ENCODE results near the gene NUP160.
A peak's percentile ranks its signal among the peaks of the same experiment; 100 is the strongest.
"Not testable (repeated sequence)": the region's sequence is repeated elsewhere in the genome, so short reads cannot be mapped to it uniquely, and the experiment has no call there.

Gene NUP160, protein sequence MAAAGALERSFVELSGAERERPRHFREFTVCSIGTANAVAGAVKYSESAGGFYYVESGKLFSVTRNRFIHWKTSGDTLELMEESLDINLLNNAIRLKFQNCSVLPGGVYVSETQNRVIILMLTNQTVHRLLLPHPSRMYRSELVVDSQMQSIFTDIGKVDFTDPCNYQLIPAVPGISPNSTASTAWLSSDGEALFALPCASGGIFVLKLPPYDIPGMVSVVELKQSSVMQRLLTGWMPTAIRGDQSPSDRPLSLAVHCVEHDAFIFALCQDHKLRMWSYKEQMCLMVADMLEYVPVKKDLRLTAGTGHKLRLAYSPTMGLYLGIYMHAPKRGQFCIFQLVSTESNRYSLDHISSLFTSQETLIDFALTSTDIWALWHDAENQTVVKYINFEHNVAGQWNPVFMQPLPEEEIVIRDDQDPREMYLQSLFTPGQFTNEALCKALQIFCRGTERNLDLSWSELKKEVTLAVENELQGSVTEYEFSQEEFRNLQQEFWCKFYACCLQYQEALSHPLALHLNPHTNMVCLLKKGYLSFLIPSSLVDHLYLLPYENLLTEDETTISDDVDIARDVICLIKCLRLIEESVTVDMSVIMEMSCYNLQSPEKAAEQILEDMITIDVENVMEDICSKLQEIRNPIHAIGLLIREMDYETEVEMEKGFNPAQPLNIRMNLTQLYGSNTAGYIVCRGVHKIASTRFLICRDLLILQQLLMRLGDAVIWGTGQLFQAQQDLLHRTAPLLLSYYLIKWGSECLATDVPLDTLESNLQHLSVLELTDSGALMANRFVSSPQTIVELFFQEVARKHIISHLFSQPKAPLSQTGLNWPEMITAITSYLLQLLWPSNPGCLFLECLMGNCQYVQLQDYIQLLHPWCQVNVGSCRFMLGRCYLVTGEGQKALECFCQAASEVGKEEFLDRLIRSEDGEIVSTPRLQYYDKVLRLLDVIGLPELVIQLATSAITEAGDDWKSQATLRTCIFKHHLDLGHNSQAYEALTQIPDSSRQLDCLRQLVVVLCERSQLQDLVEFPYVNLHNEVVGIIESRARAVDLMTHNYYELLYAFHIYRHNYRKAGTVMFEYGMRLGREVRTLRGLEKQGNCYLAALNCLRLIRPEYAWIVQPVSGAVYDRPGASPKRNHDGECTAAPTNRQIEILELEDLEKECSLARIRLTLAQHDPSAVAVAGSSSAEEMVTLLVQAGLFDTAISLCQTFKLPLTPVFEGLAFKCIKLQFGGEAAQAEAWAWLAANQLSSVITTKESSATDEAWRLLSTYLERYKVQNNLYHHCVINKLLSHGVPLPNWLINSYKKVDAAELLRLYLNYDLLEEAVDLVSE (N-terminal part only)

GRCh38 chr11:47847892-47848699 lies at the start of gene NUP160:
TSS of gene NUP160 (minus strand) at chr11:47848350. CDS start at chr11:47848318, 32 bp downstream.
- DNase-seq = peak; percentile 57 to 81

DNA sequence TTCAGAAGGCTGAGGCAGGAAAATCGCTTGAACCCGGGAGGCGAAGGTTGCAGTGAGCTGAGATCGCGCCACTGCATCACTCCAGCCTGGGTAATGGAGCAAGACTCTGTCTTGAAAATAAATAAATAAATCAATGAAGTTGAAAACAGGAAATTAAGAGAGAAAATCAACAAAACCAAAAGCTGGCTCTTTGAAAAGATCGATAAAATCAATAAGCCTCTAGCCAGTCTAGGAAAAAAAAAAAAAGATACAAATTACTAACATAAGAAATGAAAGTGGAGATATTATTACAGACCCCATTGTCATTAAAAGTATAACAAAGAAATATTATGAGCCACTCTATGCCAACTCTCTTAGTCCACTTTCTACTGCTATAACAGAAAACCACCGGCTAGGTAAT lies 48.0 kb upstream of the NUP160 start:
- DNase-seq = no peak

DNA sequence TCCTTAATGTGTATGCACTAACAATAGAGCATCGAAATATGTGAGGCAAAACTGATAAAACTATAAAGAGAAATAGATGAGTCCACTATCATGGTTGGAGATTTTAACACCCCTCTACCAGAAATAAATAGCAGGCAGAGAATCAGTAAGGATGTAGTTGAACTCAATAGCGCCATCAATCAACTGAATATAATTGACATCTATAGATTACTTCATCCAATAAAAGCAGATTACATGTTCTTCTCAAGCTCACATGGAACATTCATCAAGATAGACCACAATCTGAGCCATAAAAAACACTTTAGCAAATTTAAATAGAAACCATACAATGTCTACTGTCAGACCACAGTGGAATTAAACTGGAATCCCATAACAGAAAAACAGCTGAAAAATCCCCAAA lies 46.9 kb upstream of the NUP160 start:
- no peak for DNase-seq

GRCh38 chr11:47892546-47893276 lies 44.6 kb upstream of the NUP160 start:
- not testable (repeated sequence) for DNase-seq

- DNase-seq = no peak
These were observed 43.7 kb upstream of the NUP160 start for GRCh38 chr11:47891886-47892285.

- DNase-seq = no peak
These were observed 41.7 kb upstream of the NUP160 start for GRCh38 chr11:47889714-47890441.

DNA sequence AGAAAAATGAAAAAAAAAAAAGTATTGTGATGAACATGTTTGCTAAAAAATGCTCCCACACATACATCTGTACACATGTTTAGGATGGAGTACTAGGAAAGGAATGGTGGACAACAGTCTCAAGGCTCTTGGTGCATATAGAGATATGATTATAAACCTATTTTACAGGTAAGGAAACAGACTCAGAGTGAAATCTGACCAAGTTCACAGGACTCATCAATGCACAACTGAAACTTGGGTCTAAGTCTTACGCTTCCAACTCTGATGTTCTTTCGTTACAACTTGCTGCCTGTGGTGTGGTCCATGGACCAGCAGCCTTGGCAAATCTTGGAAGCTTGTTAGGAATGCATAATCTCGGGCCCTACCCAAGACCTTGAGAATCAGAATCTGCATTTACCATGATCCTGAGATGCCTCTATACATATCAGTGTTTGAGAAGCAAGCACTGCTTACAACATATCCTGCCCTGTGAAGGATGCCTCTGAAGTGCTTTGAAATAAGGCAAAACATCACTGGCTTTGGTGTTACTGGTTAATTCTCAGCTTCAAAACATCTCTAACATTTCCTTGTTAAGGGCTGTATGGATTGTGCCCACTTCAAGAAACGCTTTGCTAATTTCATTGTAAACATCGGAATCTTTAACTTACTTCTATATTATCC lies 39.9 kb upstream of the NUP160 start:
- DNase-seq = no peak

GRCh38 chr11:47886096-47886495 lies 37.9 kb upstream of the NUP160 start:
- no peak for DNase-seq

DNA sequence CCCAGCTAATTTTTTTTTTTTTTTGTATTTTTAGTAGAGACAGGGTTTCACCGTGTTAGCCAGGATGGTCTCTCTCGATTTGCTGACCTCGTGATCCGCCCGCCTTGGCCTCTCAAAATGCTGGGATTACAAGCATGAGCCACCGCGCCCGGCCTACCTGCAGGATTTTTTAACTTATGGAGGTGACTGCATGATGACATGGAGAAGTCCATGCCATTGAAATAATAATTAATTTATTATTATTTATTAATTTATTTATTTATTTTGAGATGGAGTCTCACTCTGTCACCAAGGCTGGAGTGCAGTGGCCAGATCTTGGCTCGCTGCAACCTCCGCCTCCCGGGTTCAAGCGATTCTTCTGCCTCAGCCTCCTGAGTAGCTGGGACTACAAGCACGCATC lies 34.3 kb upstream of the NUP160 start:
- DNase-seq = not testable (repeated sequence)

DNA sequence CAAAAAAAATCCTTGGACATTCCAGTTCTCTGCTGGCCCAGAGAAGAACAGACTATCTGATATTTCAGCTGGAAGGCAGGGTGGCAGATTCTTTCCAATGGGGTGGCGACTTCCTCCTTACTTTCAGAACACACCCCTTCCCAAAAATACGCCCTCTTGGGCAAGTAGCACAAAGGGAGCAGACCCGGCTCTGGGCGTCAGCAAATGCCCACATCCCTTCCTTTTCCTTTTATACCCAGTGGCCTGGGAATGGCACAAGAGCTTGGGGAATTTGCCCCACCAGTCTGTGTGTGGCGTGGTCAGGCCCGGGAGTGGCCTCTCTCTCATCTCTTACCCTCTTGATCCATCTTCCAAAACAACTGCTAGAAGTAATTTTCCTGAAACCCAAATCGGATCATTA lies 33.0 kb upstream of the NUP160 start:
- no peak for DNase-seq

GRCh38 chr11:47879259-47880158 lies 31.4 kb upstream of the NUP160 start:
- no peak for DNase-seq

GRCh38 chr11:47875858-47876257 lies 27.7 kb upstream of the NUP160 start:
- DNase-seq = not testable (repeated sequence)

DNA sequence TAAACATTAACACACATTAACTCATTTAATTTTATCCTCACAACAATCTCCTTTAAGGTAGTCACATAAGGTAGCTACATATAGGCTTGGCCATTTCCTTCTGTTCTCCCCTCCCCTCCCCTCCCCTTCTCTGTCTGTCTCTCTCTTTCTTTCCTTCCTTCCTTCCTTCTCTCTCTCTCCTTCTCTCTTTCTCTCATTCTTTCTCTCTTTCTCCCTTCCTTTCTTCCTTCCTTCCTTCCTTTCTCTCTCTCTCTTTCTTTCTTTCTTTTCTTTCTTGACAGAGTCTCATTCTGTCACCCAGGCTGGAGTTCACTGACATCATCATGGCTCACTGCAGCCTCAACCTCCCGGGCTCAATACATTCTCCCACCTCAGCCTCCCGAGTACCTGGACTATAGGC lies 22.3 kb upstream of the NUP160 start:
- no peak for DNase-seq

GRCh38 chr11:47869544-47870393 lies 21.6 kb upstream of the NUP160 start:
- no peak for DNase-seq

DNA sequence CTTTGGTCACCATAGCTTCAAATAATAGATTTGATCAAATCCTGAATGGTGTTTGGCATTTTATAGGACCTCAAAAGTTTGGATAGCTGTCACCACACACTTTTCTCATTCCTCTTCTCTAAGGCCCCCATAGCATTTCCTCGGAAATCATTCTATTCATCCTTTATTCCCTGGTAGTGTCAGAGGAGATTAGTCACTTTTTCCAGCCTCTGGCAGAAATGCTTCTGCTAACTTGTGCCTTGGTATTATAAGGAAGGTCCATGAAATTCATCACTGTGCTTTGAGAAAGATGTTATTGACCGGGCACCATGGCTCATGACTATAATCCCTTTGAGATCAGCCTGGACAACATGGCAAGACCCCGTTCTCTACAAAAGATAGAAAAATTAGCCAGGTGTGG lies 19.7 kb upstream of the NUP160 start:
- no peak for DNase-seq

- DNase-seq = not testable (repeated sequence)
These were observed 18.7 kb upstream of the NUP160 start for GRCh38 chr11:47866892-47867291.

GRCh38 chr11:47864901-47865300 lies 16.8 kb upstream of the NUP160 start:
- DNase-seq = no peak

DNA sequence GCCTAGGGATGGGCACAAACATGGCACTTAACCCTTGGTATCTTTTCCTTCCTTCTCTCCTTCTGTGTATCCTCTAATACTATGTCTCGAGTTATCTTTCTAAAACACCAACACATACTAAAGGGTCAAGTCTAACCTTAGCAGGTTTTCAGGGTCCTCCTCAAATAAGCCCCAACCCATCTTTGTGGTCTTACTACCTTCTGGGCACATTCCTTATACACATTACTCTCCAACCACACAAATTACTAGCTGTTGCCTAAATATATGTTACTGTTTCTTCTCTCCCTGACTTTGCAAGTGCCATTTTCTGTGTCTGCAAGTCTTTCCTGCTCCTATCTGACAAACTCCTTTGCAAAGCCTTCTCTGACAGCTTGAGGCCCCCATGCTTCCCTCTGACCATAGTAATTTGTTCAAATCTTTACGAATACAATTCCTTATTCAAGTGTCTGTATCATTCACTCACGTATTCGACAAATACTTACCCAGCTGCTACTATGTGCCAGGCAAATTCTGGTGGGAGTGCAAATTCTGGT lies 15.8 kb upstream of the NUP160 start:
- no peak for DNase-seq

All from SHP77 (cell line).